Epithelial cell of proximal tubule (primary cell): Measurements from ENCODE around the gene FAM81B. TPM values are rescaled to one million over a fixed set of nuclear protein-coding genes. Genes with fewer than 3 reads are reported as not detected.
"Not testable (repeated sequence)": the region's sequence is repeated elsewhere in the genome, so short reads cannot be mapped to it uniquely, and the experiment has no call there.

ENCODE experiments used
- DNase-seq: peaks from one replicate; pipeline ENCODE4 v3.0.0-alpha.2; 2011; ENCODE audit warnings: low read depth
- H3K4me3 ChIP-seq: 2 replicates; pipeline ENCODE4 v1.5.1; 2011; ENCODE audit warnings: low read depth, mild to moderate bottlenecking, low read length
- total RNA-seq: library from RNA; depleted of rRNA; stranded (reverse); fragments of >200 nt; gene quantifications from 2 replicates; pipeline ENCODE4 v1.2.3, GENCODE V29; 2015
- TF ChIP-seq, protein P1 (sequence below): conservative IDR thresholded peaks from 2 replicates; pipeline ENCODE4 v1.5.1; 2012; ENCODE audit warnings: low read depth, mild to moderate bottlenecking, low read length

FAM81B gene
- total RNA-seq, result not detected in 2 replicates

- DNase-seq, result no peak
- H3K4me3 ChIP-seq, result no peak within 1 kb of the TSS
- TF ChIP-seq, protein P1, sequence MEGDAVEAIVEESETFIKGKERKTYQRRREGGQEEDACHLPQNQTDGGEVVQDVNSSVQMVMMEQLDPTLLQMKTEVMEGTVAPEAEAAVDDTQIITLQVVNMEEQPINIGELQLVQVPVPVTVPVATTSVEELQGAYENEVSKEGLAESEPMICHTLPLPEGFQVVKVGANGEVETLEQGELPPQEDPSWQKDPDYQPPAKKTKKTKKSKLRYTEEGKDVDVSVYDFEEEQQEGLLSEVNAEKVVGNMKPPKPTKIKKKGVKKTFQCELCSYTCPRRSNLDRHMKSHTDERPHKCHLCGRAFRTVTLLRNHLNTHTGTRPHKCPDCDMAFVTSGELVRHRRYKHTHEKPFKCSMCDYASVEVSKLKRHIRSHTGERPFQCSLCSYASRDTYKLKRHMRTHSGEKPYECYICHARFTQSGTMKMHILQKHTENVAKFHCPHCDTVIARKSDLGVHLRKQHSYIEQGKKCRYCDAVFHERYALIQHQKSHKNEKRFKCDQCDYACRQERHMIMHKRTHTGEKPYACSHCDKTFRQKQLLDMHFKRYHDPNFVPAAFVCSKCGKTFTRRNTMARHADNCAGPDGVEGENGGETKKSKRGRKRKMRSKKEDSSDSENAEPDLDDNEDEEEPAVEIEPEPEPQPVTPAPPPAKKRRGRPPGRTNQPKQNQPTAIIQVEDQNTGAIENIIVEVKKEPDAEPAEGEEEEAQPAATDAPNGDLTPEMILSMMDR, result no peak
Measured at GRCh38 chr5:95390812-95391492, at the start of gene FAM81B. Gene FAM81B (plus strand): TSS chr5:95391366. CDS start chr5:95391390, 24 bp downstream.

DNA sequence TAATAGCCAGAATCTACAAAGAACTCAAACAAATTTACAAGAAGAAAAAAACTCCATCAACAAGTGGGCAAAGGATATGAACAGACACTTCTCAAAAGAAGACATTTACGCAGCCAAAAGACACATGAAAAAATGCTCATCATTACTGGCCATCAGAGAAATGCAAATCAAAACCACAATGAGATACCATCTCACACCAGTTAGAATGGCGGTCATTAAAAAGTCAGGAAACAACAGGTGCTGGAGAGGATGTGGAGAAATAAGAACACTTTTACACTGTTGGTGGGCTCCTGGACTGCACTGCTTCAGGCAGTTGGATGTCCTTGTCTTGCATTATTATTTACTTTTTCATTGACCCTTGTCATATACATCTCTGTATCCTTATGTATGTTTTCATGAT lies 49.7 kb upstream of the FAM81B start:
- H3K4me3 ChIP-seq, DNase-seq: not testable (repeated sequence)

DNA sequence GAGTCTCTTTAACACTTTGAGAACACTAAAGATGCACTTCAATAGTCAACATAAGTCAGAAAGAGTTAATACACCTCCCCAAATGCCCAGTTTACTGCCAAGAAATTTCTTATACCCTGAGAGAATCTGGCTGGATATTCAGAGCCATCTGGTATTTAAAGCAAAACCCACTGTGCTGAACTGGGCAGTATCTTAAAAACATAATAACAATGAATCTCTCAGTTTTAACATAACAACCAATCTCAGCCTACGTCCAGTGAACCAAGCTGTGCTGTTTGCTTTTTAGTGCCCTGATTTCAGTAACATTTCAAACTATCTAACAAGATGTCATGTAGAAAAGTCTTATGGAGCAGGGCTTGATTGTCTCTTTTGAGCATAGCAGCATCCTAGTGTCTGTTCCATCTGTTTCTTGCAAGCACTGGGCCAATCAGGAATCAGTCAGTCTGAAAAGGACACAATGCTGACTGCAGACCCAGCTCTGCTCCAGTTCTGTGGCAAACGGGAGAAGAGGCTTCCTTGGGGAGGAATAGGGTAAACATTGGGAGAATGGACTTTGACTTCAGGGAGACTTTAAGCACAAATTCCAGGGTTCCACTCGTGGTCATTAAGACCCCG lies 43.6 kb upstream of the FAM81B start:
- no peak overlapping the region for H3K4me3 ChIP-seq
- TF ChIP-seq, protein P1, result no peak
- DNase-seq, result no peak

GRCh38 chr5:95350631-95351030 lies 40.5 kb upstream of the FAM81B start:
- no peak overlapping the region for H3K4me3 ChIP-seq
- TF ChIP-seq, protein P1, result no peak
- DNase-seq, result no peak

DNA sequence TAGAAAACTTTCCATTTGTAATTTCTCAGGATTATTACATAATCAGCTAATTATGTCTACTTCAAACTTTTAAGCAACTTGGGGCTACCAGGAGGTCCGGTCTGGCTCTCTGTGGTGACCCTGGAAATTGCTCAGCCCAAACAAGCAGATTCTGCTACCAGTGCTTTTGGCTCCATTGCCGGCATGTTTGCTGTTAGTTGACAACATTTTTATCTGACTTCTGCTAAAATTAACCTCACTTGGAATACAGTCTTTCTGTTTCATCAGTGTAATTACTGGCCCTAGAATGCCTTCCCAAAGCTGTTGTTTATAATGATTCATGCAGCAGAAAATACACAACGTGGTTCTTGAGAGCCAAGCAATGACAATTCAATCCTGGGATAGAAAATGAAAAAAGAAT lies 38.5 kb upstream of the FAM81B start:
- no peak overlapping the region for H3K4me3 ChIP-seq
- no peak for DNase-seq
- TF ChIP-seq, protein P1, result no peak

DNA sequence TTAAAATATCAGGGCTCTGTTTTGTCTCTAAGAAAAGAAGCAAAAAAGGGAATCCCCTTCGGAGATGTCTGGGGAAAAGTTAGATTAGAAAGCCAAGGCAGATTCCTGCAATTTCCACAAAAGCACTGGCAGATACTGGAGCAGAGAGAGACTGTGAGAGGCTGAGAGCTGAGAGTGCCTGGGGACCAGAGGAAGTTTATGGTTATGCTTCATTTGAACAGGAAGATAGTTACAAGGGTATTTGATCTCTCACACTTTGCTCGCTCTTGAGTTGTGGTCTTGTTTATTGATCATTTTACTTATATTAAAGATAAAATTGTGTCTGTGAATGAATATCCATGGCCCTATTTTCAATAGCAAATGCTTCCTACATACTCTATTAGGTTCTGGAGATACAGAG lies 32.8 kb upstream of the FAM81B start:
- TF ChIP-seq, protein P1, result no peak
- no peak overlapping the region for H3K4me3 ChIP-seq
- no peak for DNase-seq

GRCh38 chr5:95358848-95359247 lies 32.3 kb upstream of the FAM81B start:
- DNase-seq, result no peak
- TF ChIP-seq, protein P1, result no peak
- H3K4me3 ChIP-seq, result no peak overlapping the region

GRCh38 chr5:95360667-95361066 lies 30.5 kb upstream of the FAM81B start:
- not testable (repeated sequence) for DNase-seq, H3K4me3 ChIP-seq
